ENCODE measurements around the gene GREB1L. TPM values are rescaled to one million over a fixed set of nuclear protein-coding genes. Genes with fewer than 3 reads are reported as not detected.

Gene GREB1L
- polyA plus RNA-seq, 1 donor (not counting 4 experiments of a cell fraction or from before 2014, with no cell fraction given), result 5.5 TPM

DNA sequence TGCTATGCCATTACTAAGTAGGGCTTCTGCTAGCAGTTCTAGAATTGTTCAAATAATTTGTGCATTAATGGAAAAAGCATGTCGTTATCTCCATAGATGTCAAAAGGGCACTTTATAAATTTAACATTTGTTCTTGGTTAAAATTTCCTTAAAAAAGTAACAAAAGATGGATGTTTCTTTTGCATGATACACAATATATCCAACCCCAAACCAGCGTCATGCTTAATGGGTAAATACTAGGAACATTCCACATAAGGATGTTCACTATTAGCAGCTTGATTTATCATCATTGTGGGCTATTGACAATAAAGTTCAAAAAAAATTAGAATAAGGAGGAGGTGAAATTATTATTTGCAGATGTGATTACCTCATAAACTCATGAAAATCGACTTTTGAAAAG is 79.7 kb downstream of the GREB1L start:
- FAIRE-seq (no peak), DNase-seq (ENCODE audit: low read depth, low spot score) (no peak)
- H3K9me3 ChIP-seq (ENCODE audit: control insufficient read depth, low read depth, low read length), result no peaks in the 10 kb centered on the region
- H4K20me1 ChIP-seq (ENCODE audit: control insufficient read depth, extremely low read depth, insufficient read depth, low read length), result no peaks in the 10 kb centered on the region
- no peaks in the 10 kb centered on the region for H3K79me2 ChIP-seq (ENCODE audit: control insufficient read depth, insufficient read depth, low read length)
- no peaks in the 10 kb centered on the region for H3K36me3 ChIP-seq (ENCODE audit: control insufficient read depth in 2 of 2, extremely low read depth in 1 of 2, insufficient read depth in 2 of 2, low read length in 2 of 2)
- no peaks in the 10 kb centered on the region for H3K27me3 ChIP-seq (ENCODE audit: control insufficient read depth, extremely low read depth, insufficient read depth, low read length)
- dilution Hi-C loops (cut with MboI; ENCODE audit: extremely low pct_ligation_motif_present, low sequenced_read_pairs), result no loop called here
- no peak overlapping the region for H3K9ac ChIP-seq (ENCODE audit: control insufficient read depth, extremely low read depth, insufficient read depth, low read length)
- no peak overlapping the region for H3K27ac ChIP-seq (ENCODE audit: control insufficient read depth, insufficient read depth, low read length)
- H3K4me3 ChIP-seq (ENCODE audit: control insufficient read depth in 2 of 3, extremely low read depth in 1 of 3, insufficient read depth in 2 of 3, low read depth in 1 of 3, low read length in 3 of 3), result no peak overlapping the region
- no peak for TF ChIP-seq EZH2 (IDR thresholded peaks at IDR 0.05; ENCODE audit: low read length)
- TF ChIP-seq, protein P1, sequence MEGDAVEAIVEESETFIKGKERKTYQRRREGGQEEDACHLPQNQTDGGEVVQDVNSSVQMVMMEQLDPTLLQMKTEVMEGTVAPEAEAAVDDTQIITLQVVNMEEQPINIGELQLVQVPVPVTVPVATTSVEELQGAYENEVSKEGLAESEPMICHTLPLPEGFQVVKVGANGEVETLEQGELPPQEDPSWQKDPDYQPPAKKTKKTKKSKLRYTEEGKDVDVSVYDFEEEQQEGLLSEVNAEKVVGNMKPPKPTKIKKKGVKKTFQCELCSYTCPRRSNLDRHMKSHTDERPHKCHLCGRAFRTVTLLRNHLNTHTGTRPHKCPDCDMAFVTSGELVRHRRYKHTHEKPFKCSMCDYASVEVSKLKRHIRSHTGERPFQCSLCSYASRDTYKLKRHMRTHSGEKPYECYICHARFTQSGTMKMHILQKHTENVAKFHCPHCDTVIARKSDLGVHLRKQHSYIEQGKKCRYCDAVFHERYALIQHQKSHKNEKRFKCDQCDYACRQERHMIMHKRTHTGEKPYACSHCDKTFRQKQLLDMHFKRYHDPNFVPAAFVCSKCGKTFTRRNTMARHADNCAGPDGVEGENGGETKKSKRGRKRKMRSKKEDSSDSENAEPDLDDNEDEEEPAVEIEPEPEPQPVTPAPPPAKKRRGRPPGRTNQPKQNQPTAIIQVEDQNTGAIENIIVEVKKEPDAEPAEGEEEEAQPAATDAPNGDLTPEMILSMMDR (optimal IDR thresholded peaks at IDR 0.05 in 1 of 3, IDR thresholded peaks at IDR 0.05 in 1 of 3, conservative IDR thresholded peaks at IDR 0.05 in 1 of 3; ENCODE audit: extremely low read depth in 1 of 3, insufficient read depth in 2 of 3, low read length in 3 of 3), result no peak
- H2AFZ ChIP-seq (ENCODE audit: control insufficient read depth, low read length), result no peak overlapping the region
- no peak overlapping the region for H3K4me2 ChIP-seq (ENCODE audit: control insufficient read depth, extremely low read depth, insufficient read depth, low read depth, low read length)
- H3K9me1 ChIP-seq (ENCODE audit: control insufficient read depth, extremely low read depth, insufficient read depth, low read length), result no peaks in the 10 kb centered on the region
- H3K4me1 ChIP-seq (ENCODE audit: control insufficient read depth, extremely low read depth, insufficient read depth, low read length), result no peaks in the 10 kb centered on the region

DNA sequence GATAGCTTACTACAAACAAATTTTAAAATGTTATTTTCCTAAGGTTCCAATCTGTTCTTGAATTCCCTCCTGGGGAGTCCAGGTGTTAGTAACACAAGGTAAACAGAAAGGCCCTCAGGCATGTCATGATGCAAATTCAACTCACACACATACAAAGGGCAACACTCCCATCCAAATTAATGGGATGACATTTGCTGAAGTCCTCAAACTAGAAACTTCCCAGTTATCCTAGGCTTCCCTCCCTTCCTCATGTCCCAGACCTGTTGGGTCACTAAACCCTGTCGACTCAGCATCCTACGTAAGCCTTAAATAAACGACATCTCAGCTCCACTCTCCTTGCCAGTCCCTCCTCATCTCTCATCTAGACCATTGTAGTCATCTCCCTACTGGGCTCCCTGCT is 85.1 kb downstream of the GREB1L start:
- no peaks in the 10 kb centered on the region for H3K27me3 ChIP-seq (ENCODE audit: control insufficient read depth, extremely low read depth, insufficient read depth, low read length)
- FAIRE-seq (no peak), DNase-seq (ENCODE audit: low read depth, low spot score) (no peak)
- H2AFZ ChIP-seq (ENCODE audit: control insufficient read depth, low read length), result no peak overlapping the region
- TF ChIP-seq, protein P1 (optimal IDR thresholded peaks at IDR 0.05 in 1 of 3, IDR thresholded peaks at IDR 0.05 in 1 of 3, conservative IDR thresholded peaks at IDR 0.05 in 1 of 3; ENCODE audit: extremely low read depth in 1 of 3, insufficient read depth in 2 of 3, low read length in 3 of 3), result no peak
- TF ChIP-seq EZH2 (IDR thresholded peaks at IDR 0.05; ENCODE audit: low read length), result no peak
- H3K36me3 ChIP-seq (ENCODE audit: control insufficient read depth in 2 of 2, extremely low read depth in 1 of 2, insufficient read depth in 2 of 2, low read length in 2 of 2), result no peaks in the 10 kb centered on the region
- no peak overlapping the region for H3K9ac ChIP-seq (ENCODE audit: control insufficient read depth, extremely low read depth, insufficient read depth, low read length)
- H4K20me1 ChIP-seq (ENCODE audit: control insufficient read depth, extremely low read depth, insufficient read depth, low read length), result no peaks in the 10 kb centered on the region
- no peaks in the 10 kb centered on the region for H3K9me3 ChIP-seq (ENCODE audit: control insufficient read depth, low read depth, low read length)
- H3K79me2 ChIP-seq (ENCODE audit: control insufficient read depth, insufficient read depth, low read length), result no peaks in the 10 kb centered on the region
- H3K9me1 ChIP-seq (ENCODE audit: control insufficient read depth, extremely low read depth, insufficient read depth, low read length), result no peaks in the 10 kb centered on the region
- no peak overlapping the region for H3K4me2 ChIP-seq (ENCODE audit: control insufficient read depth, extremely low read depth, insufficient read depth, low read depth, low read length)
- peaks cover 8% of the 10 kb centered on the region for H3K4me1 ChIP-seq (ENCODE audit: control insufficient read depth, extremely low read depth, insufficient read depth, low read length)
- H3K27ac ChIP-seq (ENCODE audit: control insufficient read depth, insufficient read depth, low read length), result no peak overlapping the region
- dilution Hi-C loops (cut with MboI; ENCODE audit: extremely low pct_ligation_motif_present, low sequenced_read_pairs), result no loop called here
- no peak overlapping the region for H3K4me3 ChIP-seq (ENCODE audit: control insufficient read depth in 2 of 3, extremely low read depth in 1 of 3, insufficient read depth in 2 of 3, low read depth in 1 of 3, low read length in 3 of 3)

Data from keratinocyte (primary cell).